ENCODE data around the gene RUNX1. TPM values are rescaled to one million over a fixed set of nuclear protein-coding genes. Genes with fewer than 3 reads are reported as not detected.

RUNX1 gene
- total and polyA plus RNA-seq, 2 donors (not counting 3 experiments of a cell fraction or from before 2014, with no cell fraction given) = 4.6 to 17.9 TPM

DNA sequence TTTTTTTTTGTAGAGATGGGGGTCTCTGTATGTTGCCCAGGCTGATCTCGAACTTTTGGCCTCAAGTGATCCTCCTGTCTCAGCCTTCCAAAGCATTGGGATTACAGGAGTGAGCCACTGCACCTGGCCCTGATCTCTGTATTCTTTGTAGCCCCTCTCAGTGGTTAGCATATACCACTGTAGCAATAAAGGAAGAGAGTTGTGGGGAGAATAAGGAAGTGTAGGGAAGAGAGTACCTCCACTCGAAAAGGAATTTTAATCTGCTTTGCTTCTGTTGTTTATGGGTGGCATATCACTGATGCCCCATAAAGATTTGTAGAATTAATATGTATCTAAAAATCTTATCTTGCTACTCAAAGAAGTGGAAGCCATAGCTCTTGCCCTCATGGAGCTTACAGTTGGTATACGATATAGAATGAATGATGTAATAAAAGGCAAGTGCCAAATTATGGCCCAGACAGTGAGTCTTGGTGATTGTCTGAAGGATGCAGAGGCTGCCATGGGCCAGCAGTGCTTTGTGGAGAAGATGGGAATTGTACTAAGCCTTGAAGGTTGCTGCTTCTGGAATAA lies 284.3 kb downstream of the RUNX1 start:
- DNase-seq (ENCODE audit: low read depth, low spot score) = no peak
- Histone ChIP-seq H4K20me1 (replicated peaks; ENCODE audit: control insufficient read depth, extremely low read depth, insufficient read depth, low read length) (no peaks in the 10 kb centered on the region), H3K27me3 (ENCODE audit: control insufficient read depth in 2 of 2, insufficient read depth in 2 of 2, low read length in 2 of 2) (peaks cover 3 to 7% of the 10 kb centered on the region in 2 experiments), H3K9ac (replicated peaks; ENCODE audit: extremely low read depth, insufficient read depth, low read length) (no peak overlapping the region), H3K4me1 (ENCODE audit: control insufficient read depth, extremely low read depth, insufficient read depth, low read length) (no peaks in the 10 kb centered on the region), H3K9me1 (replicated peaks; ENCODE audit: control insufficient read depth, extremely low read depth, insufficient read depth, low read length) (no peaks in the 10 kb centered on the region), H3K4me2 (ENCODE audit: insufficient read depth, low read length) (no peak overlapping the region), H3K36me3 (ENCODE audit: control insufficient read depth in 2 of 2, extremely low read depth in 1 of 2, insufficient read depth in 2 of 2, low read length in 2 of 2) (no peaks in the 10 kb centered on the region), H3K9me3 (replicated peaks; ENCODE audit: control insufficient read depth, insufficient read depth, low read length) (no peaks in the 10 kb centered on the region), H2AFZ (ENCODE audit: low read depth, low read length) (no peak overlapping the region), H3K4me3 (replicated peaks in 1 of 3; ENCODE audit: insufficient read depth in 1 of 3, low read depth in 1 of 3, low read length in 3 of 3) (no peak overlapping the region), H3K27ac (ENCODE audit: insufficient read depth, low read depth, low read length) (no peak overlapping the region), H3K79me2 (ENCODE audit: control insufficient read depth, insufficient read depth, low read length) (no peaks in the 10 kb centered on the region)
- FAIRE-seq = no peak
- no peak for TF ChIP-seq POLR2AphosphoS5 (IDR thresholded peaks at IDR 0.05; ENCODE audit: insufficient read depth, low read depth, low read length)
- no peak for TF ChIP-seq GATA2 (IDR thresholded peaks at IDR 0.05; ENCODE audit: insufficient read depth, insufficient read length, low read depth, low read length)
- no peak for TF ChIP-seq CTCF (IDR thresholded peaks at IDR 0.05; ENCODE audit: extremely low read depth in 1 of 2, insufficient read depth in 1 of 2, low read depth in 1 of 2, low read length in 2 of 2)
- TF ChIP-seq EZH2 (IDR thresholded peaks at IDR 0.05; ENCODE audit: borderline replicate concordance, low read depth, low read length, severe bottlenecking) = no peak
- no peak for TF ChIP-seq FOS (IDR thresholded peaks at IDR 0.05; ENCODE audit: borderline replicate concordance, insufficient read depth, low read length)
- TF ChIP-seq MAX (IDR thresholded peaks at IDR 0.05; ENCODE audit: insufficient read depth, insufficient read length) = no peak
- no peak for TF ChIP-seq MYC (IDR thresholded peaks at IDR 0.05; ENCODE audit: low read depth, low read length)
- TF ChIP-seq POLR2A (IDR thresholded peaks at IDR 0.05; ENCODE audit: low read depth, low read length) = no peak
- no peak for TF ChIP-seq JUN (IDR thresholded peaks at IDR 0.05; ENCODE audit: borderline replicate concordance, insufficient read depth, insufficient read length, low read depth)
- dilution Hi-C loops (cut with MboI; ENCODE audit: extremely low pct_ligation_motif_present, low sequenced_read_pairs) (no loop called here), intact Hi-C loops (cut with micrococcal nuclease) (no loop called here)
- POLR2A ChIA-PET = no interaction called here
- CTCF ChIA-PET = interaction anchor here (6.1 kb wide), 1 partner anchor 19 kb away, joined by 26 read pairs; no protein-coding TSS in a partner anchor
- no TSS peak for BruUV-seq (replicated peaks)

All from endothelial cell of umbilical vein (primary cell).